Measurements from ENCODE around the gene AP2M1. TPM values are rescaled to one million over a fixed set of nuclear protein-coding genes. Genes with fewer than 3 reads are reported as not detected.

The AP2M1 gene
- total RNA-seq, 3 donors from 2014 or later (not counting 1 experiment from before 2014, with no cell fraction given), result 157 to 188 (median 168) TPM

DNA sequence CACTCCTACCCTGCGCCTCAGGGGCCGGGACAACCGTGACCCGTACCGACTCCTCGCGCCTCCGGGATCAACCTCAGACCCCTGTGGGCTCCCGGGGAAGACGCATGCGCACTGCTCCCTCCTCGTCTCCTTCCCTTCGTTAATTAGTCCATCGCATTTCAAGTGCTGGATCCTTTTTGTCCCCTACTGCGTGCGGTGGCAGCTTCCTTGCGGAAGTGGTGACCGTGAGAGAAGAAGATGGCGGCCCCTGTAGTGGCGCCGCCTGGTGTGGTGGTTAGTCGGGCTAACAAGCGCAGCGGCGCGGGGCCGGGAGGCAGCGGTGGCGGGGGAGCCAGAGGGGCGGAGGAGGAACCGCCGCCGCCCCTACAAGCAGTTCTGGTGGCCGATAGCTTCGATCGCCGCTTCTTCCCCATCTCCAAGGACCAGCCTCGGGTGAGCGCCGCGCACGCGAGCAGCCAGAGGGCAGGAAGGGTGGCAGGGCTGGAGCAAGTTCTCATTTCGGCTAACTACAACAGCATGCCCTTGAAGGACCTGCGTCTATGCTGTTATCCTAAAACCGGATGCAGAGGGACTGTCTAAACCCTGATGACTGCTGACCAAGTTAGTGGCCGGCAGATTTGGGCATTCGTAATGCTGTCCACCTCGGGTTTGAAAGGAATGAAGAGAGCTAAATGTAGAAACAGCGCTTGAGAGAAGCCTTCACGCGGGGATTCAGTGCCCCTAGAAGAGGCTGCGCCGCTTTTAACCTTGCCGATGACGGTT, 39.3 kb upstream of the AP2M1 start, which contains the start of gene EIF2B5:
Gene EIF2B5 (plus strand): TSS at position 210 of the 762 bp plus-strand sequence. CDS start 28 bp downstream, at position 238.
- no peaks in the 10 kb centered on the region for H3K9me3 ChIP-seq (ENCODE audit: control insufficient read depth, insufficient read depth, low read length)
- peaks cover 18% of the 10 kb centered on the region for H3K4me1 ChIP-seq (ENCODE audit: control insufficient read depth, insufficient read depth, low read length)
- peak within 1 kb of the TSS; percentile 87 for H3K27ac ChIP-seq (ENCODE audit: low read length)
- H3K36me3 ChIP-seq (ENCODE audit: control insufficient read depth, insufficient read depth, low read length), result peaks cover 7% of the 10 kb centered on the region
- Mint-ChIP-seq H3K4me3 (peak within 1 kb of the TSS; percentile 99), H3K9me3 (no peaks in the 10 kb centered on the region), H3K27ac (peak within 1 kb of the TSS; percentile 93), H3K27me3 (ENCODE audit: low read depth in 2 of 2) (no peaks in the 10 kb centered on the region), H3K4me1 (peaks cover 48 to 52% of the 10 kb centered on the region in 2 donors), H3K36me3 (no peaks in the 10 kb centered on the region)
- WGBS (ENCODE audit: insufficient coverage), result under 1% methylated on average over 56 of the region's 56 CpGs
- peak; percentile 90 to 94 (median 93) for ATAC-seq
- intact Hi-C loops (cut with micrococcal nuclease), result loop anchor here (2.0 to 10.0 kb wide), 2 partner anchors 19 to 109 kb away; partner anchors contain the start of genes ALG3, DVL3 and EEF1AKMT4
- DNase-seq, result peak; percentile 73 to 94
- TF ChIP-seq, protein P1, sequence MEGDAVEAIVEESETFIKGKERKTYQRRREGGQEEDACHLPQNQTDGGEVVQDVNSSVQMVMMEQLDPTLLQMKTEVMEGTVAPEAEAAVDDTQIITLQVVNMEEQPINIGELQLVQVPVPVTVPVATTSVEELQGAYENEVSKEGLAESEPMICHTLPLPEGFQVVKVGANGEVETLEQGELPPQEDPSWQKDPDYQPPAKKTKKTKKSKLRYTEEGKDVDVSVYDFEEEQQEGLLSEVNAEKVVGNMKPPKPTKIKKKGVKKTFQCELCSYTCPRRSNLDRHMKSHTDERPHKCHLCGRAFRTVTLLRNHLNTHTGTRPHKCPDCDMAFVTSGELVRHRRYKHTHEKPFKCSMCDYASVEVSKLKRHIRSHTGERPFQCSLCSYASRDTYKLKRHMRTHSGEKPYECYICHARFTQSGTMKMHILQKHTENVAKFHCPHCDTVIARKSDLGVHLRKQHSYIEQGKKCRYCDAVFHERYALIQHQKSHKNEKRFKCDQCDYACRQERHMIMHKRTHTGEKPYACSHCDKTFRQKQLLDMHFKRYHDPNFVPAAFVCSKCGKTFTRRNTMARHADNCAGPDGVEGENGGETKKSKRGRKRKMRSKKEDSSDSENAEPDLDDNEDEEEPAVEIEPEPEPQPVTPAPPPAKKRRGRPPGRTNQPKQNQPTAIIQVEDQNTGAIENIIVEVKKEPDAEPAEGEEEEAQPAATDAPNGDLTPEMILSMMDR (IDR thresholded peaks at IDR 0.05), result no peak
- H3K27me3 ChIP-seq (ENCODE audit: control insufficient read depth, insufficient read depth, low read length), result no peaks in the 10 kb centered on the region
- peak within 1 kb of the TSS; percentile 97 for H3K4me3 ChIP-seq (ENCODE audit: low read length)

DNA sequence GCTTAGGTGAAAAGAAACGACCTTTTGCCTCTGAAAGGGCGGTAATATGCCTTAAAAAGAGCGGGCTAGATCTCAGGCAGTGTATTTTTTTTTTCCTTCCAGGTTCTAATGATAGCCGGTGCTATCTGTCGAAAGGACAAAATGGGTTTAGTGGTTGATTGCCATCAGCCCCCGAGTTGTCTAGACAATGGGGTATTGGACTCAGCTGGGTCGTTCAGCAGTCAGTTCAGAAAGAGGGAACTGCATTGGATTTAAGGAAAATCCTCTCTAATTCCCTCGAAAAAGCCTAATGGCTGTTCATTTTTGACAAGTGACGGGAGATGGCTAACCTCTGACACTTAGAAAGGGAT, 38.8 kb upstream of the AP2M1 start:
- Histone ChIP-seq H3K4me3 (ENCODE audit: low read length) (peak overlapping the region; percentile 97), H3K9me3 (ENCODE audit: control insufficient read depth, insufficient read depth, low read length) (no peaks in the 10 kb centered on the region), H3K27me3 (ENCODE audit: control insufficient read depth, insufficient read depth, low read length) (no peaks in the 10 kb centered on the region), H3K36me3 (ENCODE audit: control insufficient read depth, insufficient read depth, low read length) (peaks cover 12% of the 10 kb centered on the region), H3K4me1 (ENCODE audit: control insufficient read depth, insufficient read depth, low read length) (peaks cover 18% of the 10 kb centered on the region), H3K27ac (ENCODE audit: low read length) (peak overlapping the region; percentile 87)
- intact Hi-C loops (cut with micrococcal nuclease), result loop anchor here (2.0 to 10.0 kb wide), 2 partner anchors 19 to 109 kb away; partner anchors contain the start of genes ALG3, DVL3 and EEF1AKMT4
- Mint-ChIP-seq H3K9me3 (no peaks in the 10 kb centered on the region), H3K27ac (peak overlapping the region; percentile 93), H3K36me3 (no peaks in the 10 kb centered on the region), H3K4me1 (peaks cover 48 to 54% of the 10 kb centered on the region in 2 donors), H3K27me3 (ENCODE audit: low read depth in 2 of 2) (no peaks in the 10 kb centered on the region), H3K4me3 (peak overlapping the region; percentile 99)
- 8% methylated on average over 9 of the region's 9 CpGs for WGBS (ENCODE audit: insufficient coverage)
- ATAC-seq, result no peak
- no peak for DNase-seq
- TF ChIP-seq, protein P1 (IDR thresholded peaks at IDR 0.05), result no peak

DNA sequence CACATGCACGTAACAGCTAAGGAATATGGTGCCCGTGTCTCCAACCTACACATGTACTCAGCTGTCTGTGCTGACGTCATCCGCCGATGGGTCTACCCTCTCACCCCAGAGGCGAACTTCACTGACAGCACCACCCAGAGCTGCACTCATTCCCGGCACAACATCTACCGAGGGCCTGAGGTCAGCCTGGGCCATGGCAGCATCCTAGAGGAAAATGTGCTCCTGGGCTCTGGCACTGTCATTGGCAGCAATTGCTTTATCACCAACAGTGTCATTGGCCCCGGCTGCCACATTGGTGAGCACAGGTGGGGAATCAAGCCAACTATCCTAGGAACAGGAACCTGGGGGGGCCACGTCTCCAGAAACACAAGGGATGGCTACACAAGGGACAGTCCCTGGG, 34.2 kb upstream of the AP2M1 start:
- H3K4me1 ChIP-seq (ENCODE audit: control insufficient read depth, insufficient read depth, low read length), result peaks cover 11% of the 10 kb centered on the region
- H3K27me3 Mint-ChIP-seq (ENCODE audit: low read depth in 2 of 2), result no peaks in the 10 kb centered on the region
- no peaks in the 10 kb centered on the region for H3K9me3 ChIP-seq (ENCODE audit: control insufficient read depth, insufficient read depth, low read length)
- H3K27ac Mint-ChIP-seq, result no peak overlapping the region
- no peaks in the 10 kb centered on the region for H3K27me3 ChIP-seq (ENCODE audit: control insufficient read depth, insufficient read depth, low read length)
- DNase-seq (no peak), ATAC-seq (no peak)
- 97% methylated on average over 10 of the region's 10 CpGs for WGBS (ENCODE audit: insufficient coverage)
- H3K4me3 Mint-ChIP-seq, result no peak overlapping the region
- no peak overlapping the region for H3K4me3 ChIP-seq (ENCODE audit: low read length)
- no peaks in the 10 kb centered on the region for H3K36me3 Mint-ChIP-seq
- H3K27ac ChIP-seq (ENCODE audit: low read length), result no peak overlapping the region
- TF ChIP-seq, protein P1 (IDR thresholded peaks at IDR 0.05), result no peak
- no peaks in the 10 kb centered on the region for H3K9me3 Mint-ChIP-seq
- intact Hi-C loops (cut with micrococcal nuclease), result no loop called here
- H3K4me1 Mint-ChIP-seq, result peaks cover 26 to 33% of the 10 kb centered on the region in 2 donors
- H3K36me3 ChIP-seq (ENCODE audit: control insufficient read depth, insufficient read depth, low read length), result peaks cover 58% of the 10 kb centered on the region

All from natural killer cell (primary cell).